HG03521 (cell line): ENCODE results near the gene DNAJA3.

ENCODE experiments used
- ATAC-seq: cut with Tn5 transposase; IDR thresholded peaks from one replicate; pipeline ENCODE4 v1.9.1; 2021; ENCODE audit warnings: mild to moderate bottlenecking, moderate library complexity; ENCODE audit not compliant: unreplicated experiment

DNAJA3 gene

GRCh38 chr16:4404967-4405696 is 20.5 kb upstream of the DNAJA3 start:
- ATAC-seq, result no peak

GRCh38 chr16:4407543-4408322 is 17.9 kb upstream of the DNAJA3 start:
- no peak for ATAC-seq

GRCh38 chr16:4408323-4408690 is 17.4 kb upstream of the DNAJA3 start:
- no peak for ATAC-seq

GRCh38 chr16:4409081-4409932 is 16.4 kb upstream of the DNAJA3 start:
- ATAC-seq, result no peak

GRCh38 chr16:4410335-4411075 is 15.2 kb upstream of the DNAJA3 start:
- no peak for ATAC-seq

- ATAC-seq, result no peak
Measured at GRCh38 chr16:4411684-4412083, 14.0 kb upstream of the DNAJA3 start.

GRCh38 chr16:4412159-4412558 is 13.5 kb upstream of the DNAJA3 start:
- no peak for ATAC-seq

- no peak for ATAC-seq
Measured at GRCh38 chr16:4412854-4413253, 12.8 kb upstream of the DNAJA3 start.

- peak; percentile 51 for ATAC-seq
Measured at GRCh38 chr16:4414187-4414917, 11.3 kb upstream of the DNAJA3 start.

GRCh38 chr16:4415538-4416199 is 10.0 kb upstream of the DNAJA3 start:
- peak; percentile 10 for ATAC-seq

GRCh38 chr16:4416200-4417032 is 9.3 kb upstream of the DNAJA3 start, which contains the start of gene CORO7:
TSS of gene CORO7 (minus strand) at chr16:4416596. CDS start at chr16:4416518, 78 bp downstream.
- ATAC-seq, result peak; percentile 69

- ATAC-seq, result no peak
Measured at GRCh38 chr16:4419402-4419959, 6.2 kb upstream of the DNAJA3 start.

- no peak for ATAC-seq
Measured at GRCh38 chr16:4420505-4421105, 5.1 kb upstream of the DNAJA3 start.

GRCh38 chr16:4426021-4426684 is 485 bp downstream of the DNAJA3 start:
- peak; percentile 12 for ATAC-seq

GRCh38 chr16:4426722-4427372 is 1.2 kb downstream of the DNAJA3 start:
- no peak for ATAC-seq

GRCh38 chr16:4428500-4428899 is 2.8 kb downstream of the DNAJA3 start:
- ATAC-seq, result no peak

GRCh38 chr16:4431023-4431422 is 5.4 kb downstream of the DNAJA3 start:
- no peak for ATAC-seq
